ENCODE data around the gene RASA4B.
"Not testable (repeated sequence)": the region's sequence is repeated elsewhere in the genome, so short reads cannot be mapped to it uniquely, and the experiment has no call there.

Gene RASA4B

GRCh38 chr7:102517550-102518147, at the start of gene RASA4B:
Gene RASA4B (minus strand): TSS chr7:102517777. CDS start chr7:102517710, 67 bp downstream.
- not testable (repeated sequence) for H3K4me3 ChIP-seq (ENCODE audit: low read length); H3K27me3 ChIP-seq (ENCODE audit: control insufficient read depth, insufficient read depth, low read length); H3K9ac ChIP-seq (ENCODE audit: low read length); H3K4me1 ChIP-seq (ENCODE audit: control insufficient read depth, insufficient read depth, low read length); H3K36me3 ChIP-seq (ENCODE audit: control insufficient read depth, insufficient read depth, low read length); H3K27ac ChIP-seq (ENCODE audit: low read depth, low read length)

DNA sequence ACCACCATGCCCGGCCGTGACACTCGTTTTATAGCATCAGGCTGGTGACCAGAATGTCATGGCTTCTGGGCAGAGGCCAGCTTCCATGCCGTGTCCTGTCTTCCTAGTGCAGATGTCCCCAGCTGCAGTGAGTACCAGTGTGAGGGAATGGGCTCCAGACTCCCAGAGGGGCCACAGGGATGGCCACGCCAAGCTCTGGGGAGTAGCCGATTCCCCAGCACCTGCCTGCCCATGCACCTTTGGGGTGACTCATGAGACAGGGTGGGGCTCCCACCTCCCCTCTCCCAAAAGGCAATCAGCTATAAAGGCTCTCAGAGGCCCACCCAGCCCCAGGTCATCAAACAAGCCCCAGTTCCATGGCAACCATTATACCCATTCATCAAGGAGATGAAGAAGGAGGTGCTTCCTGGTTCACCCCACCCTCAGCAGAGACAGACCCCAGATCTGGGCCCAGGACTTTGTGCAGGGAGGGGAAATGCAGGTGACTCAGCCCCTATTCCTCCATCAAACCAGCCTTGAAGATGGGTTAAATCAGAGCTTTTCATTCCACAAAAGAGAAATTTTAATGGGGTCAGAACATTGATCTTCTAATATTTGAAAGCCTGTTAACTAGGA, 33.3 kb upstream of the RASA4B start, which contains the start of gene SPDYE2:
SPDYE2 (plus strand) TSS at position 419 of the 615 bp plus-strand sequence. CDS start 2,030 bp downstream, outside the sequence.
- not testable (repeated sequence) for H3K4me1 ChIP-seq (ENCODE audit: control insufficient read depth, insufficient read depth, low read length); H3K9ac ChIP-seq (ENCODE audit: low read length); H3K27ac ChIP-seq (ENCODE audit: low read depth, low read length); H3K27me3 ChIP-seq (ENCODE audit: control insufficient read depth, insufficient read depth, low read length); H3K4me3 ChIP-seq (ENCODE audit: low read length); H3K36me3 ChIP-seq (ENCODE audit: control insufficient read depth, insufficient read depth, low read length)

GRCh38 chr7:102546353-102546752, 28.8 kb upstream of the RASA4B start:
- not testable (repeated sequence) for H3K27me3 ChIP-seq (ENCODE audit: control insufficient read depth, insufficient read depth, low read length); H3K4me3 ChIP-seq (ENCODE audit: low read length); H3K27ac ChIP-seq (ENCODE audit: low read depth, low read length); H3K4me1 ChIP-seq (ENCODE audit: control insufficient read depth, insufficient read depth, low read length); H3K36me3 ChIP-seq (ENCODE audit: control insufficient read depth, insufficient read depth, low read length); H3K9ac ChIP-seq (ENCODE audit: low read length)

GRCh38 chr7:102545288-102545687, 27.7 kb upstream of the RASA4B start:
- not testable (repeated sequence) for H3K9ac ChIP-seq (ENCODE audit: low read length); H3K27ac ChIP-seq (ENCODE audit: low read depth, low read length); H3K4me1 ChIP-seq (ENCODE audit: control insufficient read depth, insufficient read depth, low read length)

GRCh38 chr7:102544372-102544771, 26.8 kb upstream of the RASA4B start:
- H3K4me1 ChIP-seq (ENCODE audit: control insufficient read depth, insufficient read depth, low read length); H3K27ac ChIP-seq (ENCODE audit: low read depth, low read length); H3K27me3 ChIP-seq (ENCODE audit: control insufficient read depth, insufficient read depth, low read length); H3K4me3 ChIP-seq (ENCODE audit: low read length); H3K9ac ChIP-seq (ENCODE audit: low read length); H3K36me3 ChIP-seq (ENCODE audit: control insufficient read depth, insufficient read depth, low read length): not testable (repeated sequence)

More at GRCh38 chr7:102545288-102545687, 27.7 kb upstream of the RASA4B start:
- H3K36me3 ChIP-seq (ENCODE audit: control insufficient read depth, insufficient read depth, low read length); H3K4me3 ChIP-seq (ENCODE audit: low read length); H3K27me3 ChIP-seq (ENCODE audit: control insufficient read depth, insufficient read depth, low read length): not testable (repeated sequence)

- H3K4me1 ChIP-seq (ENCODE audit: control insufficient read depth, insufficient read depth, low read length); H3K36me3 ChIP-seq (ENCODE audit: control insufficient read depth, insufficient read depth, low read length); H3K27me3 ChIP-seq (ENCODE audit: control insufficient read depth, insufficient read depth, low read length); H3K27ac ChIP-seq (ENCODE audit: low read depth, low read length); H3K9ac ChIP-seq (ENCODE audit: low read length); H3K4me3 ChIP-seq (ENCODE audit: low read length): not testable (repeated sequence)
These were observed 26.0 kb upstream of the RASA4B start, which contains the start of gene UPK3BL2 for GRCh38 chr7:102543596-102543995. Gene UPK3BL2 (minus strand): TSS chr7:102543696. CDS start chr7:102543636, 60 bp downstream.

- not testable (repeated sequence) for H3K9ac ChIP-seq (ENCODE audit: low read length); H3K27me3 ChIP-seq (ENCODE audit: control insufficient read depth, insufficient read depth, low read length); H3K36me3 ChIP-seq (ENCODE audit: control insufficient read depth, insufficient read depth, low read length); H3K27ac ChIP-seq (ENCODE audit: low read depth, low read length); H3K4me3 ChIP-seq (ENCODE audit: low read length); H3K4me1 ChIP-seq (ENCODE audit: control insufficient read depth, insufficient read depth, low read length)
These were observed 25.2 kb upstream of the RASA4B start for GRCh38 chr7:102542771-102543170.

DNA sequence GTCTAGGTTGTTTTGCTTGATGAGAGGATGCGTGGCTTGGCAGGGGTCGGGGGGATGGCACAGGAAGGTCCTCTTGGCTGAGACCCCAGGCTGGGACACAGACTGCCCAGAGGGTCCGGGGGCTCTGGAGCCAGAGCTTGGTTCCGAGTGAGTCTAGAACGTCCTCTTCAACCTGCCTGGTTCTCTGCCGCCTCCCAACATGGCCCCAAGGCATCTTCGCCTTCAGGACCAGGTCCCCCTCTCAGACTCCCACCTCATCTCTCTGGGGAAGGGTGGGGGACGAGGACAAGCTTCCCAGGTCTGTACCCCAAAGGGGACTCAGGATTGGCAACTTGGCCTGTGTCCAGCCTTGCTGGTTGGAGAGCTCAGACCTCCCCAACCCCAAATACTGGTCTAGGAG, 24.5 kb upstream of the RASA4B start:
- H3K4me1 ChIP-seq (ENCODE audit: control insufficient read depth, insufficient read depth, low read length); H3K27ac ChIP-seq (ENCODE audit: low read depth, low read length); H3K27me3 ChIP-seq (ENCODE audit: control insufficient read depth, insufficient read depth, low read length); H3K9ac ChIP-seq (ENCODE audit: low read length); H3K4me3 ChIP-seq (ENCODE audit: low read length); H3K36me3 ChIP-seq (ENCODE audit: control insufficient read depth, insufficient read depth, low read length): not testable (repeated sequence)

DNA sequence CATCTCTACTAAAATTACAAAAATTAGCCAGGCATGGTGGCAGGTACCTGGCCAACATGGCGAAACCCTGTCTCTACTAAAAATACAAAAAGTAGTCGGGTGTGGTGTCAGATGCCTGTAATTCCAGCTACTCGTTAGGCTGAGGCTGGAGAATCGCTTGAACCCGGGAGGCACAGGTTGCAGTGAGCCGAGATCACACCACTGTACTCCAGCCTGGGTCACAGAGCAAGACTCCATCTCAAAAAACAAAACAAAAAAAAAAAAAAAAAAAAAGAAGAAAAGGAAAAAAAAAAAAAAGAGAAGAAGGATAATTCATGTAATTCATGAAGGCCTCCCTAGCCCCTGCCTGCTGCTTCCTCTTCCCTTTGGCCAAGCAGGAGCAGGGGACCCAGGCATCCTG, 23.0 kb upstream of the RASA4B start:
- not testable (repeated sequence) for H3K4me1 ChIP-seq (ENCODE audit: control insufficient read depth, insufficient read depth, low read length); H3K27me3 ChIP-seq (ENCODE audit: control insufficient read depth, insufficient read depth, low read length); H3K36me3 ChIP-seq (ENCODE audit: control insufficient read depth, insufficient read depth, low read length); H3K27ac ChIP-seq (ENCODE audit: low read depth, low read length); H3K4me3 ChIP-seq (ENCODE audit: low read length); H3K9ac ChIP-seq (ENCODE audit: low read length)

DNA sequence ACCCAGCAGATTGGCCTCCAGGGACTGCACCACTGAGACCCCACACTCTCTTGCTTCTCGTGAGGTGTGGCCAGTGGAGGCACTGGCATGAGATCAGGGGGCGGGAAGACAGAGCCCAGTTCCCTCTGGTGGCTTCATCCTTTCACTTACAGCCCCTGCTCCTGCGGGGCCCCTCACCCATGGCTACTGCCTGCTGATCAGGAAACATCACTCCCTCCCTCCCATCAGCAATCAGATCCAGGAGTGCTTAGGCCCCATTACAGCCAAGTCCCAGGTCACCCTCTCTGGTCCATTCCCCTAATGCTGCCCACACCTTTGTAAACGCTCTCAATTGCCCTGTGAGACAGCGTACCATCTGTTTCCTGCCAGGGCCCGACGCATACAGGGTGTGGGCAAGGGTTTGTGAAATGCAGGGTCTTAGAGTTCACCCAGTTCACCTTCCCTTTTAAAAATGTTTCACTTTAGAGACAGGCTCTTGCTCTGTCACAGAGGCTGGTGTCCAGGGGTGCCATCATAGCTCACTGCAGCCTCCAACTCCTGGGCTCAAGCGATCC, 17.6 kb upstream of the RASA4B start:
- H3K36me3 ChIP-seq (ENCODE audit: control insufficient read depth, insufficient read depth, low read length); H3K27ac ChIP-seq (ENCODE audit: low read depth, low read length); H3K4me1 ChIP-seq (ENCODE audit: control insufficient read depth, insufficient read depth, low read length); H3K9ac ChIP-seq (ENCODE audit: low read length); H3K27me3 ChIP-seq (ENCODE audit: control insufficient read depth, insufficient read depth, low read length); H3K4me3 ChIP-seq (ENCODE audit: low read length): not testable (repeated sequence)

- not testable (repeated sequence) for H3K4me1 ChIP-seq (ENCODE audit: control insufficient read depth, insufficient read depth, low read length); H3K27me3 ChIP-seq (ENCODE audit: control insufficient read depth, insufficient read depth, low read length); H3K4me3 ChIP-seq (ENCODE audit: low read length); H3K9ac ChIP-seq (ENCODE audit: low read length); H3K27ac ChIP-seq (ENCODE audit: low read depth, low read length); H3K36me3 ChIP-seq (ENCODE audit: control insufficient read depth, insufficient read depth, low read length)
These were observed 14.6 kb upstream of the RASA4B start for GRCh38 chr7:102532127-102532526.

DNA sequence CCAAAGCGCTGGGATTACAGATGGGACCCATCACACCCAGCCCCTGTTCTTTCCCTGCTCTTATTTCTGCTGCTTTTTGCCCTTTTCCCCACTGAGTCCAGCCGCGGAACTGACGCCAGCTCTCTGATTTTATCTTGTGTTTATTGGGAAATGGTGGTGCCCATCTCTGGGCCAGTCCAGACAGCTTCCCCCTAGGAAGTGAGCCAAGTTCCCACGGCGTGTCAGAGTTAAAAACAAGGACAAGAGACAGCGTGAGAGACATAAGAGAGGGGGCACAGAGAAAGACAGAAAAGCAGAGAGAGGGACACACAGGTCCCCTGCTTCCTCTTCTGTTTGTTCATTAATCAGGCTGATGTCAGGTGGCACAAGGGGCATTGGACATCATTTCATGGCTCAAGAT, 14.0 kb upstream of the RASA4B start:
- H3K36me3 ChIP-seq (ENCODE audit: control insufficient read depth, insufficient read depth, low read length); H3K27ac ChIP-seq (ENCODE audit: low read depth, low read length); H3K4me1 ChIP-seq (ENCODE audit: control insufficient read depth, insufficient read depth, low read length); H3K9ac ChIP-seq (ENCODE audit: low read length); H3K4me3 ChIP-seq (ENCODE audit: low read length); H3K27me3 ChIP-seq (ENCODE audit: control insufficient read depth, insufficient read depth, low read length): not testable (repeated sequence)
